K562 (cell line): ENCODE data around the gene SYNGR3. TPM values are rescaled to one million over a fixed set of nuclear protein-coding genes. Genes with fewer than 3 reads are reported as not detected.
A peak's percentile ranks its signal among the peaks of the same experiment; 100 is the strongest.

ENCODE experiments used
- CREB3 ChIP-seq: fragments of 450-650 bp; conservative IDR thresholded peaks from 2 replicates; pipeline ENCODE4 v1.6.1; 2016; ENCODE audit warnings: missing genetic modification characterization, low read depth, mild to moderate bottlenecking, missing compliant biosample characterization, moderate library complexity
- CTCF ChIP-seq, 3 experiments: IDR thresholded peaks in 2 of 3; conservative IDR thresholded peaks in 1 of 3; 2 replicates each; pipeline ENCODE4 v1.5.1; 2011 to 2012; ENCODE audit warnings: low read length in 3 of 3, mild to moderate bottlenecking in 3 of 3, control low read depth in 2 of 3, improper control_type of control experiment in 1 of 3, inconsistent platforms in 1 of 3, low read depth in 1 of 3, mixed read lengths in 1 of 3, moderate library complexity in 1 of 3; ENCODE audit not compliant: insufficient read depth in 2 of 3
- HMG20A ChIP-seq: fragments of 450-650 bp; formaldehyde crosslinking; conservative IDR thresholded peaks from 2 replicates; pipeline ENCODE4 v1.4.0; 2020; ENCODE audit warnings: mild to moderate bottlenecking, mixed read lengths
- HNRNPK ChIP-seq: fragments of 200-400 bp; formaldehyde crosslinking; IDR thresholded peaks from one replicate; pipeline ENCODE4 v1.6.1; 2018; ENCODE audit warnings: mild to moderate bottlenecking, low read depth, low read length; ENCODE audit not compliant: poor library complexity, severe bottlenecking
- KLF1 ChIP-seq: fragments of 450-650 bp; IDR thresholded peaks from 2 replicates; pipeline ENCODE4 v1.6.1; 2016; ENCODE audit warnings: missing genetic modification characterization, missing compliant biosample characterization
- MEIS2 ChIP-seq: fragments of 450-650 bp; IDR thresholded peaks from 2 replicates; pipeline ENCODE4 v1.6.1; 2014; ENCODE audit warnings: mild to moderate bottlenecking; ENCODE audit not compliant: partially characterized antibody
- POLR2AphosphoS5 ChIP-seq: IDR thresholded peaks from 2 replicates; pipeline ENCODE4 v1.6.1; 2011; ENCODE audit warnings: mild to moderate bottlenecking, low read depth, low read length, moderate library complexity; ENCODE audit not compliant: control insufficient read depth, insufficient read depth
- TAF1 ChIP-seq: IDR thresholded peaks from 2 replicates; pipeline ENCODE4 v1.6.1; 2011; ENCODE audit warnings: mild to moderate bottlenecking, low read length, moderate library complexity; ENCODE audit not compliant: insufficient read depth, control insufficient read depth, severe bottlenecking; ENCODE audit errors: extremely low read depth
- TARDBP ChIP-seq: fragments of 450-650 bp; IDR thresholded peaks from 2 replicates; pipeline ENCODE4 v1.6.1; 2016
- TOE1 ChIP-seq, 2 experiments: fragments of 450-650 bp in 1 of 2; sonication (generic) in 1 of 2; formaldehyde crosslinking in 1 of 2; IDR thresholded peaks; 2 replicates each; pipeline versions ENCODE4 v1.7.1 to v1.8.0; 2016 to 2022; ENCODE audit warnings: borderline replicate concordance in 2 of 2, mild to moderate bottlenecking in 2 of 2, antibody characterized with exemption in 1 of 2, inconsistent platforms in 1 of 2, low read depth in 1 of 2, missing genetic modification reagents in 1 of 2, moderate library complexity in 1 of 2
- ZFP91 ChIP-seq: sonication (generic); formaldehyde crosslinking; IDR thresholded peaks from 2 replicates; pipeline ENCODE4 v1.8.0; 2022; ENCODE audit warnings: mild to moderate bottlenecking, missing genetic modification reagents
- ZHX1 ChIP-seq: fragments of 150-350 bp; conservative IDR thresholded peaks from 2 replicates; pipeline ENCODE4 v1.6.1; 2014; ENCODE audit warnings: low read length
- ZNF324 ChIP-seq: fragments of 250-450 bp; sonication (Bioruptor Pico); IDR thresholded peaks from 2 replicates; pipeline ENCODE4 v1.4.0; 2020; ENCODE audit warnings: mild to moderate bottlenecking
- ZNF444 ChIP-seq: fragments of 250-450 bp; sonication (Bioruptor Pico); IDR thresholded peaks from 2 replicates; pipeline ENCODE4 v1.4.0; 2020; ENCODE audit warnings: mild to moderate bottlenecking, moderate library complexity
- ZNF668 ChIP-seq: fragments of 250-450 bp; sonication (Bioruptor Pico); IDR thresholded peaks from 2 replicates; pipeline ENCODE4 v1.8.0; 2022; ENCODE audit warnings: mild to moderate bottlenecking, inconsistent platforms
- polyA plus RNA-seq, 8 experiments: library from polyadenylated mRNA; depleted of rRNA in 4 of 8; stranded (reverse) in 5 of 8; unstranded in 3 of 8; fragments of >200 nt; fragmentation: Nextera tagmentation in 2 of 8; fragmentation: Illumina TruSeq in 1 of 8; extraction: Ambion mirVana in 2 of 8; extraction: Trizol in 1 of 8; gene quantifications; 2 replicates each; pipeline versions ENCODE4 v1.2.1 to v1.2.3, GENCODE V29; 2011 to 2014; ENCODE audit warnings: inconsistent platforms in 1 of 8, missing spikeins in 1 of 8
- total RNA-seq, 7 experiments: library from RNA; depleted of rRNA in 6 of 7; stranded (reverse); fragments of >200 nt in 6 of 7; fragmentation: Illumina TruSeq in 2 of 7; extraction: Trizol in 2 of 7; gene quantifications; 2 replicates each; pipeline versions ENCODE4 v1.2.1 to v1.2.3, GENCODE V29; 2011 to 2021; ENCODE audit warnings: low replicate concordance in 1 of 7
- TF ChIP-seq, protein P1 (sequence below): fragments of 450-650 bp; formaldehyde crosslinking; IDR thresholded peaks from 2 replicates; pipeline ENCODE4 v1.4.0; 2020; ENCODE audit warnings: mild to moderate bottlenecking, mixed read lengths

The SYNGR3 gene
- total and polyA plus RNA-seq, 9 of the 15 experiments (the other 6 are each of a cell fraction or from before 2014, with no cell fraction given): 3.7 to 69.2 (median 36.3) TPM

GRCh38 chr16:1963806-1964505, 25.8 kb upstream of the SYNGR3 start (continued):
- no peak for TF ChIP-seq CREB3
- no peak for TF ChIP-seq HNRNPK
- TF ChIP-seq TOE1 (IDR thresholded peaks at IDR 0.05; ENCODE audit: borderline replicate concordance): no peak
- TF ChIP-seq TOE1 (CRISPR knock-in tag; IDR thresholded peaks at IDR 0.05; ENCODE audit: borderline replicate concordance, low read depth): no peak
- no peak for TF ChIP-seq ZNF444 (CRISPR knock-in tag)
- TF ChIP-seq ZHX1: no peak
- TF ChIP-seq TAF1: no peak
- peak in 1 of 3 experiments; percentile 7; a peak in 1 of 6 replicates for TF ChIP-seq CTCF (IDR thresholded peaks at IDR 0.05 in 2 of 3, conservative IDR thresholded peaks at IDR 0.05 in 1 of 3; ENCODE audit: insufficient read depth in 2 of 3, low read depth in 1 of 3, low read length in 3 of 3)
- no peak for TF ChIP-seq TARDBP
- TF ChIP-seq HMG20A (CRISPR knock-in tag): no peak
- TF ChIP-seq, protein P1, sequence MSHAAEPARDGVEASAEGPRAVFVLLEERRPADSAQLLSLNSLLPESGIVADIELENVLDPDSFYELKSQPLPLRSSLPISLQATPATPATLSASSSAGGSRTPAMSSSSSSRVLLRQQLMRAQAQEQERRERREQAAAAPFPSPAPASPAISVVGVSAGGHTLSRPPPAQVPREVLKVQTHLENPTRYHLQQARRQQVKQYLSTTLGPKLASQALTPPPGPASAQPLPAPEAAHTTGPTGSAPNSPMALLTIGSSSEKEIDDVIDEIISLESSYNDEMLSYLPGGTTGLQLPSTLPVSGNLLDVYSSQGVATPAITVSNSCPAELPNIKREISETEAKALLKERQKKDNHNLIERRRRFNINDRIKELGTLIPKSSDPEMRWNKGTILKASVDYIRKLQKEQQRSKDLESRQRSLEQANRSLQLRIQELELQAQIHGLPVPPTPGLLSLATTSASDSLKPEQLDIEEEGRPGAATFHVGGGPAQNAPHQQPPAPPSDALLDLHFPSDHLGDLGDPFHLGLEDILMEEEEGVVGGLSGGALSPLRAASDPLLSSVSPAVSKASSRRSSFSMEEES (CRISPR knock-in tag): no peak
- peak; percentile 45; the same call in 1 of the 2 replicates for TF ChIP-seq POLR2AphosphoS5
- TF ChIP-seq ZFP91 (CRISPR knock-in tag): no peak
- TF ChIP-seq KLF1: no peak
- TF ChIP-seq ZNF668: no peak
- no peak for TF ChIP-seq ZNF324 (CRISPR knock-in tag)
- TF ChIP-seq MEIS2: no peak
